CD4-positive, alpha-beta T cell (primary cell): Measurements from ENCODE around the gene KBTBD7. TPM values are rescaled to one million over a fixed set of nuclear protein-coding genes. Genes with fewer than 3 reads are reported as not detected.

Experiments used
- ATAC-seq: fragments of 200-7000 bp; cut with Tn5 transposase; one replicate; pipeline ENCODE4 v1.10.0; 2022; ENCODE audit warnings: mild to moderate bottlenecking; ENCODE audit not compliant: poor library complexity
- CTCF ChIA-PET: fragments of 350-600 bp; sonication (Branson Sonifier 250); formaldehyde crosslinking; loops from one replicate; lab custom pipeline; 2021; ENCODE audit warnings: antibody characterized with exemption, inconsistent platforms; lab: Charles Lee
- POLR2A ChIA-PET: fragments of 350-600 bp; sonication (Branson Sonifier 250); formaldehyde crosslinking; loops from one replicate; lab custom pipeline; 2021; ENCODE audit warnings: antibody characterized with exemption, inconsistent platforms; lab: Charles Lee
- DNase-seq, 14 experiments: peaks; one replicate each; pipeline ENCODE4 v3.0.0-alpha.2; 2013 to 2020; ENCODE audit warnings: mixed read lengths in 2 of 14
- H3K27ac ChIP-seq, 2 donors: one replicate each; pipeline versions ENCODE4 v1.5.1 to v1.7.0; 2013; ENCODE audit warnings: low read length in 2 of 2, low read depth in 1 of 2, mild to moderate bottlenecking in 1 of 2
- H3K27me3 ChIP-seq, 2 experiments: 1 replicate in 1 of 2; 2 replicates in 1 of 2; pipeline versions ENCODE4 v1.6.1 to v1.7.0; 2013; ENCODE audit warnings: low read length in 2 of 2, control low read depth in 1 of 2, mild to moderate bottlenecking in 1 of 2, moderate library complexity in 1 of 2; ENCODE audit not compliant: insufficient read depth in 2 of 2, control insufficient read depth in 1 of 2
- H3K36me3 ChIP-seq: one replicate; pipeline ENCODE4 v1.6.1; 2013; ENCODE audit warnings: low read length, control low read depth; ENCODE audit not compliant: insufficient read depth
- H3K4me1 ChIP-seq: one replicate; pipeline ENCODE4 v1.6.1; 2013; ENCODE audit warnings: low read length, control low read depth; ENCODE audit not compliant: insufficient read depth
- H3K4me3 ChIP-seq: one replicate; pipeline ENCODE4 v1.5.1; 2013; ENCODE audit warnings: mild to moderate bottlenecking, low read length, moderate library complexity
- H3K9me3 ChIP-seq, 2 experiments: 1 replicate in 1 of 2; 2 replicates in 1 of 2; pipeline versions ENCODE4 v1.6.1 to v1.7.0; 2013; ENCODE audit warnings: low read length in 2 of 2, mild to moderate bottlenecking in 2 of 2, control low read depth in 1 of 2, moderate library complexity in 1 of 2; ENCODE audit not compliant: control insufficient read depth in 1 of 2, insufficient read depth in 1 of 2
- H3K27ac Mint-ChIP-seq: one replicate; pipeline ENCODE4 v1.8.0; 2020; ENCODE audit warnings: mixed read lengths
- H3K27me3 Mint-ChIP-seq: one replicate; pipeline ENCODE4 v1.8.0; 2021; ENCODE audit warnings: mixed read lengths
- H3K36me3 Mint-ChIP-seq: one replicate; pipeline ENCODE4 v1.8.0; 2021; ENCODE audit warnings: low read depth, mixed read lengths
- H3K4me1 Mint-ChIP-seq: one replicate; pipeline ENCODE4 v1.8.0; 2021; ENCODE audit warnings: low read depth, mixed read lengths
- H3K4me3 Mint-ChIP-seq: one replicate; pipeline ENCODE4 v1.8.0; 2020; ENCODE audit warnings: mild to moderate bottlenecking, mixed read lengths
- H3K9me3 Mint-ChIP-seq: one replicate; pipeline ENCODE4 v1.8.0; 2020; ENCODE audit warnings: mixed read lengths
- intact Hi-C, 2 experiments: fragments of 100-400 bp; cut with DNase I in 1 of 2; cut with micrococcal nuclease in 1 of 2; formaldehyde crosslinking; loops; one replicate each; pipeline versions ENCODE4 v1.15.1 to v1.9.0; 2023 to 2025; cut with DNase I, micrococcal nuclease
- total RNA-seq, 174 experiments: library from RNA in 2 of 174; stranded (reverse) in 2 of 174; gene quantifications; one replicate each; pipeline ENCODE4 v1.2.3 and lab custom pipeline; 2021 to 2026
- TF ChIP-seq, protein P1 (sequence below): fragments of 200-600 bp; IDR thresholded peaks from one replicate; pipeline ENCODE4 v1.8.0; 2022; ENCODE audit warnings: antibody characterized with exemption, mild to moderate bottlenecking

Gene KBTBD7
- total RNA-seq, 2 experiments from 2014 or later = 2.7 to 3.1 TPM

DNA sequence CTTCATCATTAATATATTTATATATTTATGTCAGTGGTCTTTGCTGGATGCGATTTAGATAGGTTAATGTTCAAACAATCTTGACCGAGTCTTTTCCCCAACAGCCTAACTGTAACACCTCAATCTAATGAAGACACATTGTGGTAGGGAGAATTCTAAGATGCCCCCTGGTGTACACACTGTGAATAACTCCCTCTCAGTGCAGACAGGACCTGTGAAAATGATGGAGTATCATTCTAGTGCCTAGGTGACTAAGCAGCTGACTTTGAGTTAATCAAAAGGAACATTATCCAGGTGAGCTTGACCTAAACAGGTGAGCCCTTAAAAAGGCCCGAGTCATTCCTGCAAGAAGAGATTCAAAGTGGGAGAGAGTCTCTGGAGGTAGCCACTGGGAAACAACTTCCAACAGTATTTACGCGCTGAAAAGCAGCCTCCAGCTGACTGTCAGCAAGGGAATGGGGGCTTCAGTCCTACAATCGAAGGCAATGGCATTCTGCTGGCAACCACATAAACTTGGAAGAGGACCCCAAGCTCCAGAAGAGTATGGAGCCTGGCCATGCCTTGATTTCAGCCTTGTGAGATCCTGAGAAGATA, 28.0 kb upstream of the KBTBD7 start:
- no peaks in the 10 kb centered on the region for H3K9me3 Mint-ChIP-seq

DNA sequence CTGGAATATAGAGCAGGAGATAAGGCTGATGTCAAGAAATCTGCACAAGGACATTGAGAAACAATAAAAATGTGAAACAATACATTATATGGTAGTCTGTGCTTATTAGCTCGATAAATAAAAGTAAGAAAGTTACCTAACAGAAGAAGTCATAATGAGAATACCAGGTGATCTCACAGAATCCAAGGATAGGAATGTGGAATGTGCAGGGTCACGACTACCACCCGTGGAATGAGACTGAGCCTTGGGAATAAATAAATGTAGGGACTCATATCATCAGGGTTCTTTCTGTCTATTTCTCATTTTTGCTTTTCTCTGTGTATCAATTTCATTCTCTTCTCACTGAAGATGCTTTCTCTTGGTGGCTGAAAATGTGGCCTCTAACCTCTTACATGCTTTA, 26.0 kb upstream of the KBTBD7 start:
- H3K36me3 Mint-ChIP-seq = peaks cover 50% of the 10 kb centered on the region
- no peaks in the 10 kb centered on the region for H3K9me3 Mint-ChIP-seq

More for the DNA sequence above, 28.0 kb upstream of the KBTBD7 start:
- Histone ChIP-seq H3K4me1 (no peaks in the 10 kb centered on the region), H3K36me3 (peaks cover 4% of the 10 kb centered on the region), H3K4me3 (no peak overlapping the region), H3K27me3 (no peaks in the 10 kb centered on the region), H3K9me3 (no peaks in the 10 kb centered on the region), H3K27ac (no peak overlapping the region)
- peak in 13 of 14 experiments; percentile 27 to 74 (median 38) for DNase-seq
- ChIA-PET CTCF (interaction anchor here (0.6 to 0.9 kb wide), 4 partner anchors 10 to 163 kb away, joined by 3 to 5 read pairs (median 3); no protein-coding TSS in a partner anchor), POLR2A (no interaction called here)
- intact Hi-C loops = loop anchor here (1.0 to 10.0 kb wide), 3 partner anchors 147 to 432 kb away; no protein-coding TSS in a partner anchor
- Mint-ChIP-seq H3K27me3 (no peaks in the 10 kb centered on the region), H3K27ac (no peak overlapping the region), H3K4me3 (no peak overlapping the region), H3K4me1 (no peaks in the 10 kb centered on the region), H3K36me3 (peaks cover 57% of the 10 kb centered on the region)
- TF ChIP-seq, protein P1, sequence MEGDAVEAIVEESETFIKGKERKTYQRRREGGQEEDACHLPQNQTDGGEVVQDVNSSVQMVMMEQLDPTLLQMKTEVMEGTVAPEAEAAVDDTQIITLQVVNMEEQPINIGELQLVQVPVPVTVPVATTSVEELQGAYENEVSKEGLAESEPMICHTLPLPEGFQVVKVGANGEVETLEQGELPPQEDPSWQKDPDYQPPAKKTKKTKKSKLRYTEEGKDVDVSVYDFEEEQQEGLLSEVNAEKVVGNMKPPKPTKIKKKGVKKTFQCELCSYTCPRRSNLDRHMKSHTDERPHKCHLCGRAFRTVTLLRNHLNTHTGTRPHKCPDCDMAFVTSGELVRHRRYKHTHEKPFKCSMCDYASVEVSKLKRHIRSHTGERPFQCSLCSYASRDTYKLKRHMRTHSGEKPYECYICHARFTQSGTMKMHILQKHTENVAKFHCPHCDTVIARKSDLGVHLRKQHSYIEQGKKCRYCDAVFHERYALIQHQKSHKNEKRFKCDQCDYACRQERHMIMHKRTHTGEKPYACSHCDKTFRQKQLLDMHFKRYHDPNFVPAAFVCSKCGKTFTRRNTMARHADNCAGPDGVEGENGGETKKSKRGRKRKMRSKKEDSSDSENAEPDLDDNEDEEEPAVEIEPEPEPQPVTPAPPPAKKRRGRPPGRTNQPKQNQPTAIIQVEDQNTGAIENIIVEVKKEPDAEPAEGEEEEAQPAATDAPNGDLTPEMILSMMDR = peak; percentile 82
- peak; percentile 91 for ATAC-seq

DNA sequence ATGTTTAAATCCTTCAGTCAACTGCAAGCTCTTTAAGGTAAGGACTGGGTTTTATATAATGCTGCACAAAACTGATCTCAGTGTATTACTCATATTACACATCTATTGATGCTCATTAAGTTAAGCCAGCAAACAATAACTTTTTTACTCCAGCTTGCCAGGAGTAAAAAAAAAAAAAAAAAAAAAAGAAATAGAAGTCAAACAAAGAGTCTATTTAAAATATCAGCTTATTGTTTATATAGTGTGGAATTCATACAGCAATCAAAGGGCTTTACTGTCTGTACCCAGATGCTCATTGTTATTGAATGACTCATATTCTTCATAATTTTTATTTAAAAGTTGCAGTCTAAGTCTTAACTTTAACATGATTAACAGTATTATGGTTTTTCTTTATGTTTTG, 21.8 kb upstream of the KBTBD7 start:
- POLR2A ChIA-PET = no interaction called here
- TF ChIP-seq, protein P1 = no peak
- CTCF ChIA-PET = interaction anchor here (0.6 to 2.7 kb wide), 4 partner anchors 10 to 258 kb away, joined by 3 to 7 read pairs (median 4); no protein-coding TSS in a partner anchor

More for the DNA sequence above, 26.0 kb upstream of the KBTBD7 start:
- Histone ChIP-seq H3K36me3 (peaks cover 4% of the 10 kb centered on the region), H3K4me1 (no peaks in the 10 kb centered on the region), H3K27ac (no peak overlapping the region), H3K4me3 (no peak overlapping the region), H3K27me3 (no peaks in the 10 kb centered on the region), H3K9me3 (no peaks in the 10 kb centered on the region)
- ChIA-PET POLR2A (interaction anchor here (1.0 kb wide), 1 partner anchor 160 kb away, joined by 3 read pairs; the partner anchor contains the start of gene WBP4), CTCF (interaction anchor here (1.1 kb wide), 1 partner anchor 11 kb away, joined by 4 read pairs; no protein-coding TSS in a partner anchor)
- H3K4me1 Mint-ChIP-seq = no peaks in the 10 kb centered on the region
- intact Hi-C loops = loop anchor here in 1 of 2 experiments (5.0 to 10.0 kb wide), 2 partner anchors 163 to 434 kb away; no protein-coding TSS in a partner anchor
- DNase-seq (no peak), ATAC-seq (no peak)
- H3K27ac Mint-ChIP-seq = no peak overlapping the region
- TF ChIP-seq, protein P1 = no peak
- no peak overlapping the region for H3K4me3 Mint-ChIP-seq
- H3K27me3 Mint-ChIP-seq = no peaks in the 10 kb centered on the region

More for the DNA sequence above, 21.8 kb upstream of the KBTBD7 start:
- H3K4me3 Mint-ChIP-seq = no peak overlapping the region
- ATAC-seq = no peak
- Histone ChIP-seq H3K9me3 (peaks cover under 1 to 6% of the 10 kb centered on the region in 2 experiments), H3K27ac (no peak overlapping the region), H3K4me1 (no peaks in the 10 kb centered on the region), H3K4me3 (no peak overlapping the region), H3K27me3 (no peaks in the 10 kb centered on the region), H3K36me3 (no peaks in the 10 kb centered on the region)
- intact Hi-C loops = no loop called here
- H3K36me3 Mint-ChIP-seq = peaks cover 34% of the 10 kb centered on the region
- peaks cover 6% of the 10 kb centered on the region for H3K9me3 Mint-ChIP-seq
- H3K27ac Mint-ChIP-seq = no peak overlapping the region
- no peak for DNase-seq
- no peaks in the 10 kb centered on the region for H3K4me1 Mint-ChIP-seq
- no peaks in the 10 kb centered on the region for H3K27me3 Mint-ChIP-seq
